NCI-H2029 treated with DMSO at 0.1 percent for 48 hours (cell line): ENCODE data around the gene ESYT1.
A peak's percentile ranks its signal among the peaks of the same experiment; 100 is the strongest.
"Not testable (repeated sequence)": the region's sequence is repeated elsewhere in the genome, so short reads cannot be mapped to it uniquely, and the experiment has no call there.

Experiments used
- DNase-seq: peaks from one replicate; lab custom pipeline; 2025; lab: John Stamatoyannopoulos, UW

ESYT1 gene

GRCh38 chr12:56155256-56155845, 27.3 kb downstream of the ESYT1 start:
- DNase-seq, result no peak

- not testable (repeated sequence) for DNase-seq
These were observed 28.6 kb downstream of the ESYT1 start for GRCh38 chr12:56156464-56157200.

- peak; percentile 77 for DNase-seq
These were observed 29.3 kb downstream of the ESYT1 start for GRCh38 chr12:56157201-56158028.

GRCh38 chr12:56158029-56158925, 30.2 kb downstream of the ESYT1 start, which contains the start of gene MYL6:
MYL6 (plus strand) TSS chr12:56158359; CDS start chr12:56158402, 43 bp downstream.
- DNase-seq, result peak; percentile 94

- peak; percentile 58 for DNase-seq
These were observed 30.9 kb downstream of the ESYT1 start for GRCh38 chr12:56158926-56159461.

GRCh38 chr12:56159482-56160192, 31.6 kb downstream of the ESYT1 start:
- DNase-seq, result no peak

GRCh38 chr12:56160193-56160763, 32.2 kb downstream of the ESYT1 start:
- DNase-seq, result no peak

- no peak for DNase-seq
These were observed 33.0 kb downstream of the ESYT1 start for GRCh38 chr12:56160894-56161689.

GRCh38 chr12:56161690-56162351, 33.8 kb downstream of the ESYT1 start:
- no peak for DNase-seq

- DNase-seq, result no peak
These were observed 34.6 kb downstream of the ESYT1 start for GRCh38 chr12:56162468-56163290.

GRCh38 chr12:56163533-56164344, 35.7 kb downstream of the ESYT1 start:
- DNase-seq, result no peak

- DNase-seq, result no peak
These were observed 36.3 kb downstream of the ESYT1 start for GRCh38 chr12:56164345-56164729.

- DNase-seq, result no peak
These were observed 37.3 kb downstream of the ESYT1 start for GRCh38 chr12:56165369-56165768.

- DNase-seq, result no peak
These were observed 41.2 kb downstream of the ESYT1 start for GRCh38 chr12:56169229-56169759.

GRCh38 chr12:56172839-56173238, 44.8 kb downstream of the ESYT1 start:
- DNase-seq, result no peak

GRCh38 chr12:56178347-56178746, 50.3 kb downstream of the ESYT1 start:
- no peak for DNase-seq

GRCh38 chr12:56186957-56187356, 58.9 kb downstream of the ESYT1 start:
- no peak for DNase-seq
